ENCODE results near the gene TBC1D16.

Gene TBC1D16

GRCh38 chr17:79923974-79924638, 111.6 kb downstream of the TBC1D16 start:
- DNase-seq: no peak

GRCh38 chr17:79922798-79923197, 112.9 kb downstream of the TBC1D16 start:
- no peak for DNase-seq

- no peak for DNase-seq
These were observed 113.5 kb downstream of the TBC1D16 start for GRCh38 chr17:79922116-79922601.

- DNase-seq: no peak
These were observed 114.1 kb downstream of the TBC1D16 start for GRCh38 chr17:79921411-79922115.

- no peak for DNase-seq
These were observed 114.8 kb downstream of the TBC1D16 start for GRCh38 chr17:79920751-79921410.

- DNase-seq: no peak
These were observed 115.6 kb downstream of the TBC1D16 start for GRCh38 chr17:79919862-79920720.

GRCh38 chr17:79919164-79919585, 116.5 kb downstream of the TBC1D16 start:
- no peak for DNase-seq

GRCh38 chr17:79918581-79919163, 117.0 kb downstream of the TBC1D16 start:
- DNase-seq: no peak

- DNase-seq: no peak
These were observed 117.7 kb downstream of the TBC1D16 start for GRCh38 chr17:79917902-79918484.

- no peak for DNase-seq
These were observed 118.4 kb downstream of the TBC1D16 start for GRCh38 chr17:79916991-79917901.

- no peak for DNase-seq
These were observed 119.2 kb downstream of the TBC1D16 start for GRCh38 chr17:79916506-79916905.

- no peak for DNase-seq
These were observed 119.7 kb downstream of the TBC1D16 start for GRCh38 chr17:79915850-79916430.

GRCh38 chr17:79914813-79915740, 120.6 kb downstream of the TBC1D16 start:
- no peak for DNase-seq

- DNase-seq: no peak
These were observed 121.5 kb downstream of the TBC1D16 start for GRCh38 chr17:79913896-79914812.

- no peak for DNase-seq
These were observed 122.2 kb downstream of the TBC1D16 start for GRCh38 chr17:79913451-79913850.

GRCh38 chr17:79912552-79913330, 122.9 kb downstream of the TBC1D16 start:
- DNase-seq: no peak

All from NCI-H1048 (cell line).